Neuronal stem cell (in vitro differentiated cells): ENCODE results near the gene USP26.
"Not testable (repeated sequence)": the region's sequence is repeated elsewhere in the genome, so short reads cannot be mapped to it uniquely, and the experiment has no call there.

ENCODE experiments used
- DNase-seq: peaks from one replicate; pipeline ENCODE4 v3.0.0-alpha.2; 2013; ENCODE audit warnings: low spot score
- H2AFZ ChIP-seq: one replicate; pipeline ENCODE4 v1.6.1; 2013; ENCODE audit warnings: mild to moderate bottlenecking, low read length, inconsistent platforms
- H2AK5ac ChIP-seq: 2 replicates; pipeline ENCODE4 v1.6.1; 2013; ENCODE audit warnings: low read depth, mild to moderate bottlenecking, inconsistent platforms, low read length, moderate library complexity, mixed read lengths
- H2BK120ac ChIP-seq: 2 replicates; pipeline ENCODE4 v1.6.1; 2013; ENCODE audit warnings: low read depth, mild to moderate bottlenecking, inconsistent platforms, low read length, moderate library complexity, mixed read lengths
- H2BK12ac ChIP-seq: one replicate; pipeline ENCODE4 v1.6.1; 2013; ENCODE audit warnings: low read length, inconsistent platforms
- H2BK15ac ChIP-seq: 2 replicates; pipeline ENCODE4 v1.6.1; 2013; ENCODE audit warnings: mild to moderate bottlenecking, low read length, inconsistent platforms, mixed read lengths
- H2BK5ac ChIP-seq: one replicate; pipeline ENCODE4 v1.6.1; 2013; ENCODE audit warnings: inconsistent platforms, mild to moderate bottlenecking, low read length, moderate library complexity
- H3K14ac ChIP-seq: one replicate; pipeline ENCODE4 v1.6.1; 2013; ENCODE audit warnings: low read length, inconsistent platforms
- H3K18ac ChIP-seq: 2 replicates; pipeline ENCODE4 v1.6.1; 2013; ENCODE audit warnings: low read length, inconsistent platforms
- H3K23ac ChIP-seq: 2 replicates; pipeline ENCODE4 v1.6.1; 2013; ENCODE audit warnings: low read depth, mild to moderate bottlenecking, mixed read lengths, low read length, inconsistent platforms; ENCODE audit not compliant: poor library complexity
- H3K27ac ChIP-seq: replicated peaks from 3 replicates; pipeline ENCODE4 v1.5.1; 2013; ENCODE audit warnings: low read length, inconsistent platforms
- H3K27me3 ChIP-seq, 3 experiments: 2 replicates each; pipeline ENCODE4 v1.6.1; 2013; ENCODE audit warnings: low read length in 3 of 3, mild to moderate bottlenecking in 2 of 3, inconsistent platforms in 1 of 3, low read depth in 1 of 3, mixed read lengths in 1 of 3, moderate library complexity in 1 of 3; ENCODE audit not compliant: control insufficient read depth in 3 of 3, insufficient read depth in 3 of 3
- H3K36me3 ChIP-seq, 2 donors: replicated peaks in 1 of 2; 2 replicates each; pipeline ENCODE4 v1.6.1; 2013; ENCODE audit warnings: low read length in 2 of 2; ENCODE audit not compliant: control insufficient read depth in 2 of 2, insufficient read depth in 2 of 2
- H3K4ac ChIP-seq: 2 replicates; pipeline ENCODE4 v1.6.1; 2013; ENCODE audit warnings: inconsistent platforms, mild to moderate bottlenecking, low read length, moderate library complexity
- H3K4me1 ChIP-seq, 2 donors: 1 replicate in 1 of 2; 2 replicates in 1 of 2; pipeline ENCODE4 v1.6.1; 2013; ENCODE audit warnings: low read length in 2 of 2, low read depth in 1 of 2; ENCODE audit not compliant: control insufficient read depth in 2 of 2, insufficient read depth in 1 of 2
- H3K4me2 ChIP-seq: one replicate; pipeline ENCODE4 v1.6.1; 2013; ENCODE audit warnings: mild to moderate bottlenecking, low read length, inconsistent platforms; ENCODE audit not compliant: insufficient read depth, poor library complexity, severe bottlenecking
- H3K4me3 ChIP-seq, 2 donors: 2 replicates each; pipeline ENCODE4 v1.5.1; 2013; ENCODE audit warnings: low read length in 2 of 2, mild to moderate bottlenecking in 2 of 2, inconsistent platforms in 1 of 2, moderate library complexity in 1 of 2
- H3K79me1 ChIP-seq: one replicate; pipeline ENCODE4 v1.6.1; 2013; ENCODE audit warnings: low read depth, mild to moderate bottlenecking, inconsistent platforms, low read length, moderate library complexity
- H3K9ac ChIP-seq: one replicate; pipeline ENCODE4 v1.6.1; 2013; ENCODE audit warnings: mild to moderate bottlenecking, low read depth, low read length, inconsistent platforms; ENCODE audit not compliant: poor library complexity
- H3K9me3 ChIP-seq, 2 donors: replicated peaks in 1 of 2; 2 replicates each; pipeline versions ENCODE3 to v1.6.1; 2013; ENCODE audit warnings: low read length in 2 of 2, mild to moderate bottlenecking in 2 of 2, inconsistent platforms in 1 of 2, low read depth in 1 of 2, mixed read lengths in 1 of 2, moderate library complexity in 1 of 2; ENCODE audit not compliant: control insufficient read depth in 2 of 2, insufficient read depth in 1 of 2
- H4K8ac ChIP-seq: one replicate; pipeline ENCODE4 v1.6.1; 2013; ENCODE audit warnings: low read depth, mild to moderate bottlenecking, inconsistent platforms, low read length, moderate library complexity
- H4K91ac ChIP-seq: one replicate; pipeline ENCODE4 v1.6.1; 2013; ENCODE audit warnings: low read length, low read depth, mild to moderate bottlenecking, inconsistent platforms; ENCODE audit not compliant: poor library complexity
- WGBS, 2 donors: extraction: QIAGEN DNeasy Blood & Tissue Kit; methylation state at CpG; one replicate each; pipeline ENCODE4 v1.1.7; 2013; ENCODE audit warnings: missing lambda C conversion rate in 2 of 2, mixed read lengths in 1 of 2; ENCODE audit not compliant: insufficient read length in 2 of 2, insufficient replicate concordance in 1 of 2; ENCODE audit errors: extremely low coverage in 2 of 2; 5-methylcytosine and 5-hydroxymethylcytosine counted together

Gene USP26

GRCh38 chrX:133044145-133044786, 52.6 kb downstream of the USP26 start:
- WGBS, 2 donors = no CpG with 5 or more reads among the region's 28 CpGs
- not testable (repeated sequence) for H3K36me3 ChIP-seq

GRCh38 chrX:133042260-133042659, 54.6 kb downstream of the USP26 start:
- no peak overlapping the region for H4K8ac ChIP-seq
- H2BK120ac ChIP-seq = no peak overlapping the region

More at GRCh38 chrX:133044145-133044786, 52.6 kb downstream of the USP26 start:
- not testable (repeated sequence) for H2BK12ac ChIP-seq, H3K27me3 ChIP-seq, H2BK120ac ChIP-seq, H3K4ac ChIP-seq, H3K4me1 ChIP-seq, H3K14ac ChIP-seq, H2AK5ac ChIP-seq, H3K9ac ChIP-seq, DNase-seq, H2BK15ac ChIP-seq, H3K23ac ChIP-seq, H3K9me3 ChIP-seq, H3K4me2 ChIP-seq, H3K4me3 ChIP-seq, H3K79me1 ChIP-seq, H2BK5ac ChIP-seq, H4K8ac ChIP-seq, H3K18ac ChIP-seq, H3K27ac ChIP-seq, H4K91ac ChIP-seq, H2AFZ ChIP-seq

GRCh38 chrX:133033010-133033409, 63.9 kb downstream of the USP26 start:
- Histone ChIP-seq H3K4me1 (peaks cover 3 to 11% of the 10 kb centered on the region in 2 donors), H3K27me3 (peaks cover 0 to 28% (median 0%) of the 10 kb centered on the region in 3 experiments), H3K27ac (no peak overlapping the region), H3K36me3 (no peaks in the 10 kb centered on the region), H2AFZ (peak overlapping the region; percentile 41), H2BK12ac (no peak overlapping the region), H3K14ac (no peak overlapping the region), H3K4ac (no peak overlapping the region), H2BK120ac (no peak overlapping the region), H3K4me2 (no peak overlapping the region), H2BK5ac (no peak overlapping the region), H2BK15ac (no peak overlapping the region), H4K8ac (no peak overlapping the region), H3K23ac (no peak overlapping the region), H3K4me3 (no peak overlapping the region), H4K91ac (no peak overlapping the region), H3K79me1 (no peaks in the 10 kb centered on the region), H3K9ac (no peak overlapping the region), H2AK5ac (no peak overlapping the region), H3K9me3 (no peaks in the 10 kb centered on the region), H3K18ac (no peak overlapping the region)
- no CpG with 5 or more reads among the region's 5 CpGs for WGBS, 2 donors
- no peak for DNase-seq

More at GRCh38 chrX:133042260-133042659, 54.6 kb downstream of the USP26 start:
- H3K9ac ChIP-seq = no peak overlapping the region
- no peak overlapping the region for H2AK5ac ChIP-seq
- H3K4me3 ChIP-seq = no peak overlapping the region
- no peak overlapping the region for H2BK15ac ChIP-seq
- no peak overlapping the region for H2BK5ac ChIP-seq
- H3K4ac ChIP-seq = no peak overlapping the region
- no peaks in the 10 kb centered on the region for H3K79me1 ChIP-seq
- H2AFZ ChIP-seq = no peak overlapping the region
- H3K4me2 ChIP-seq = no peak overlapping the region
- H3K27ac ChIP-seq = no peak overlapping the region
- no peak for DNase-seq
- WGBS, 2 donors = no CpG with 5 or more reads among the region's 2 CpGs
- no peaks in the 10 kb centered on the region for H3K9me3 ChIP-seq
- no peak overlapping the region for H2BK12ac ChIP-seq
- H4K91ac ChIP-seq = no peak overlapping the region
- no peaks in the 10 kb centered on the region for H3K27me3 ChIP-seq
- no peak overlapping the region for H3K23ac ChIP-seq
- no peaks in the 10 kb centered on the region for H3K36me3 ChIP-seq
- no peak overlapping the region for H3K14ac ChIP-seq
- H3K4me1 ChIP-seq = no peaks in the 10 kb centered on the region
- no peak overlapping the region for H3K18ac ChIP-seq

GRCh38 chrX:133018229-133018628, 78.7 kb downstream of the USP26 start:
- H2AK5ac ChIP-seq = no peak overlapping the region
- no peak overlapping the region for H2BK12ac ChIP-seq
- no peak overlapping the region for H2AFZ ChIP-seq
- H3K36me3 ChIP-seq = no peaks in the 10 kb centered on the region
- no peak overlapping the region for H3K4ac ChIP-seq
- H3K4me1 ChIP-seq = no peaks in the 10 kb centered on the region
- H3K14ac ChIP-seq = no peak overlapping the region
- no peaks in the 10 kb centered on the region for H3K9me3 ChIP-seq
- no peak overlapping the region for H3K4me3 ChIP-seq
- no peak overlapping the region for H3K9ac ChIP-seq
- H4K91ac ChIP-seq = no peak overlapping the region
- H2BK5ac ChIP-seq = no peak overlapping the region
- no CpG with 5 or more reads among the region's 3 CpGs for WGBS, 2 donors
- no peak overlapping the region for H4K8ac ChIP-seq
- H3K27ac ChIP-seq = no peak overlapping the region
- no peak overlapping the region for H3K4me2 ChIP-seq
- no peaks in the 10 kb centered on the region for H3K79me1 ChIP-seq
- H3K23ac ChIP-seq = no peak overlapping the region
- H2BK15ac ChIP-seq = no peak overlapping the region
- H3K18ac ChIP-seq = no peak overlapping the region
- no peaks in the 10 kb centered on the region for H3K27me3 ChIP-seq
- no peak overlapping the region for H2BK120ac ChIP-seq
- no peak for DNase-seq
